HG02938 (cell line): ENCODE measurements around the gene PGGT1B.
A peak's percentile ranks its signal among the peaks of the same experiment; 100 is the strongest.

ENCODE experiments used
- ATAC-seq: cut with Tn5 transposase; IDR thresholded peaks from one replicate; pipeline ENCODE4 v1.9.1; 2021; ENCODE audit warnings: mild to moderate bottlenecking, moderate library complexity; ENCODE audit not compliant: unreplicated experiment

The PGGT1B gene

DNA sequence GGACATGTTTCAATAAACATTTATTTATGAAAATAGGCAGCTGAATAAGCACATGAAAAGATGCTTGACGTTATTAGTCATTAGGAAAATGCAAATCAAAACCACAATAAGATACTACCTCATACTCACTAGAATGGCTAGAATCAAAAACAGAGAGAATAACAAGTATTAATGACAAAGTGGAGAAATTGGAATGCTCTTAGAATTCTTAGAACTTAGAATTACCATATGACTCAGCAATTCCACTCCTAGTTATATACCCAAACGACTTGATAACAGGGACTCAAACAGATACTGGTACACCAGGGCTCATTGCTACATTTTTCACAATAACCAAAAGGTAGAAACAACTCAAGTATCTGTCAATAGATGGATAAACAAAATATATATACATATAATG, 77.9 kb downstream of the PGGT1B start:
- ATAC-seq: no peak

DNA sequence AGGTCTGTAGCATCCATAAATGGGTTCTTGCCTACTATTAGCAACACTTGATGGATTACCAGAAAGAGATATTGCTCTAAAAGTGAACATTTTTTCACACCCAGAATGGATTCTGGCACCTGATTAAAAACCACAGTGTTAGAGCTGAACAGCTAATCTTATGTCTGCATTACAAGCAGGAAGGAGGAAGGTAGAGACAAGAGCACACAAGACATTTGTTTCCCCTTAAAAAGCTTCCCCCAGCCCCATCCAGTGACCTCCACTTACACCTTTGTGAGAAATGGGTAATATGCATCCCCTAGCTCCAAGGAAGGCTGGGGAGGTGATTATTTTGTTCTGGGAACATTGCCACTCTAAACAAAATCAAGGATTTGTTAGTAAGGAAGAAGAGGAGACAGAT, 80.9 kb downstream of the PGGT1B start:
- no peak for ATAC-seq

DNA sequence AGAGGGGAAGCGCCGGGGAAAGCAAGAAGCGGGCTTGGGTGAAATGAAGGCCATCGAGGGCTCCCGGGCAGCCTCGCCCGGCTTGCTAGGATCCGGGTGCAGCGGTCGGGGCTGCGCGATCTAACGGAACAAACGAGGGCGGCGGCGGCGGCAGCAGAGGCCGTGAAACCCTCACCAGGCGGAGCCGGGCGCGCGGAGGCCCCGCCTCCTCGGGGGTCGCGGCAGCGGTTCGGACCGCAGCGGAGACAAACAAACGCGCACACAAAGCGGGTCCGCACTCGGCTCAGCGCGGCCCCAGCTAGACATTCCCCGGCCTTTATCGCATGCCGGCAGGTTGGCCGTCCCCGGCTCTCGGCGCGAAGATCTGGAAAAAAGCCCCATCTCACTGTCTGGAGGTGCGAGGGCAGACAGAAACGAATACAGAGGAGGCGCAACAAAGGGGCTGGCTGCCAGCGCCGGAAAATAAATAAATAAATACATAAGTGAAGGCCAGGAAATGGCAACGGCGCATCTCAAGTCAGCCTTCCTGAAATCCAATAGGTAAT, 82.4 kb downstream of the PGGT1B start:
- peak; percentile 44 for ATAC-seq

DNA sequence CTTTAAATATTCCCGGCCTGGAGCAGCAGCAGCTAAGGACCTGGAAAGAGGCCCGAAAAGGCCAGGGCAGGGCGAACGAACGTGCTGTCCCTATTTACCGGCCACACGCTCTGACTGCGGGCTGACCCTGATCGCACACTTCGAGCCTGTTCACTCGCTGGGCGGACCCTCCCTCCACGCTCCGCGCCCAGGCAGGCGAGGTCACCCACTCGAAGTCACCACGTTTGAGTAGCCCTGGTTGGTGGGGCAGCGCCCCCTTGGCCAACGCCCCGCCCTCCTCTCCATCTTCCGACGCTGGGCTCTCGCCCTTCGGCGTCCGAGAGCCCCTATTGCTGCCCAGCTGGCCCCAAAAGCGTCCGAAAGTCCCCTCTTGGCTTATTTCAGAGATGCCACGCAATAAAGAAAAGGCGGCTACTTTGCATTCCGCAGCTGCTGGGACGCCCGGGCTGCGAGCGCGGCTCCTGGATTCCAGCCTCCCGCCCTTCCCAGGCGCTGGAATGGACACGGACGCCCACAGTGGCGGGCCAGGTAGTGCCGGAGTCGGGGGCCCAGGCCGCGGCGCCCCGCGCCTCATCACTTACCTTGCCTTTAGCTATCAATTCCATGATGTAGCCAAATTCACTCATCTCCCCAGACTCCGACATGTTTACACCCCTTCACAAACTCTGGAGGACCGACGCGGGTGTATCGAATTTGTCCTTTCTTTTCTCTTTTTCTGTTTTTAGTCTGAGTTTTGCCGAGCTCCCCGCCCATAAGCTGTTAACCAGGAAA, 83.1 kb downstream of the PGGT1B start:
- ATAC-seq: peak; percentile 29

- no peak for ATAC-seq
Measured at GRCh38 chr5:115179030-115179393, 83.7 kb downstream of the PGGT1B start.

DNA sequence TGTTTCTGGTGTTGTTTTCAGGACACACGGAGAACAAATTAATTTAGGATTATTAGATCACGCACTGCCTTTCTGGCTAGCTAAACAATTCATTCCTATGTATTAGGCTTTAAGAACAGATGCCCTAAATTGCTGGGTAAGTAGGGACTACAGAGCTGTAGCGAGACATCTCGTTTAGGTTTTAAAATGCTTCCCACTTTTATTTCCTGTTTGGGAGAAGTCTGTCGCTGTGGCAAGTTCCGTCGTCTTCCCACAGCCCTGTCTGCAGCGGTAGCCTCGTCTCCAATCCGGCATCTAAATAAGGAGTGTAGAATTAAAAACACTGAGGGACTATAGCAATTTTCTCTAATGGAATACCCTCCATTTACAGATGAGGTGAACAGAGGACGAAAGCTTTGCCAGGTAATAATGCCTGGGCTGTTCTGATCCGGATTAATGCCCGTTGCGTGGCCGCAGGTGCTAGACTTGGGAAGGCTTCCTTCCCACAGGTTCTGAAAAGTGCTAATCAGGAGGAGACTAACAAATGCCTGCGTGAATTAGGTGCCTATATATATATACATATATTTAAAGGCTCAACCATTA, 91.7 kb downstream of the PGGT1B start:
- no peak for ATAC-seq

DNA sequence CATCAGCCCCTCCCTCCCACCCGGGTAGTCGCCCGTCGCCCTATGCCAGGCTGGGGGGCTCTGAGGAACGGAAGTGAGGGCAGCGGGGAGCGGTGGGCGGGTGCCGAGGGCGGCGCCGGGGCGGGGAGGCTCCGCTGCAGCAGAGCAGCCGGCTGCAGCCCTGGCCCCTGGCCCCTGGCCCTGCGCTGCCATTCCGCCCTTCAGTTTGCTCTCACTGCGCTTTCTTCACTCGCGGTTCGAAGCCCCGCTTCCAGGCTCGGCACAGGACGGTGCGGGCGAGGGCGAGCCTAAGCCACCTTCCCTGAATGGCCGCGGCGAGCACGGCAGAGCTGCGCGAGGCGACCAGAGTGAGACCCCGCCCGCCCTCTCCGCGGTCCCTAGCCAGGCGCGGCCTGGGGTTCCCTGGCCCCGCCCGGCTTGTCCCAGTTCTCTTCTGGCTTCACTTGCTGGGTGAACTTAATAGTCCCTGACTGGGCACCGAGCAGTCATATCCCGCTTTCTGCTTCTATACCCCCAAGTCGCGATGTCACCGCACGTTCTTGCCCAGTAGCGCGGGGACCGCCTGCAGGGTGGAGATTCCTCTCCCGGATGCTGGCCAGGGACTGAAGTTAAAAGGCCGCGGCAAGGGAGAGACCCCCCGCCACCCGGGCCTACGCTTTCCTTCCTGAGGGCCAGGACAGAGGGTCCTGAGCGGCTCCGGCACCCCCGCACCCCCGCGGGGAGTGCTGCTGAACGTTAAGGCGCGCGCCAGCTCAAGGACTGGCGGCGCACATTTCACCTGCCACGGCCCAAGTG, 92.3 kb downstream of the PGGT1B start:
- peak; percentile 43 for ATAC-seq

GRCh38 chr5:115169487-115170133, 93.1 kb downstream of the PGGT1B start, which contains the start of gene TRIM36:
Gene TRIM36, minus strand, starts transcription at chr5:115169908. Its CDS starts 274 bp downstream, at chr5:115169634.
- peak; percentile 96 for ATAC-seq

- peak; percentile 5 for ATAC-seq
Measured at GRCh38 chr5:115168829-115169486, 93.7 kb downstream of the PGGT1B start.

DNA sequence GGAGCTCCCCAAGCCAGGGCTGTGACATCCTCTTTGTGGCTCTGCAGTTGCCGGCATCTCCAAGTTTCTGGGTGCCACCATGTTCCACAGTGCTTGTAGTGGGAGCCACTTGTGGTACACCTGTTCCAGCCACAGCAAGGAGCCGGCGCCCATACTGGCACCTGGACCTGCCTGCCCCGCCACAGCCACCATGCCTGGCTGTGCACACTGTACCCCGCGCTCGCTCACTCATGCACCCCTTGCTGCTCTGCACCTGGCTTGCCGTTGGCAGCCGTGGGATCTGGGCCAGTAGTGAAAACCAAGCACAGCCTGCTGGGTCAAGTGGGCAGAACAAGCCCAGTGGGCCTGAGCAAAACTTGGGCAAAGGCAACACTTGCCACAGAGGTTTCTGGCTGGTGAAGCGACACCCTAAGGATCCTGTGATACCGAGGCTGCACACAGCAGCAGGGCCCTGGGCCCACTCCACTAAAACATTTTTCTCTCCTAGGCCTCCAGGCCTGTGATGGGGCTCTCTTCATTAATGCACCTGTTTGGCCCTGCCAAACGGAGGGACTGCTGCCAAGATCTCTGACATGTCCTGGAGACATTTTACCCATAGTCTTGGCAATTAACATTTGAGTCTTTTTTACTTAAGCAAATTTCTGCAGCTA, 95.8 kb downstream of the PGGT1B start:
- no peak for ATAC-seq

- no peak for ATAC-seq
Measured at GRCh38 chr5:115165790-115166189, 96.9 kb downstream of the PGGT1B start.

GRCh38 chr5:115160975-115161475, 101.7 kb downstream of the PGGT1B start:
- no peak for ATAC-seq
